SK-N-SH (cell line): Measurements from ENCODE around the gene OR52M1. TPM values are rescaled to one million over a fixed set of nuclear protein-coding genes. Genes with fewer than 3 reads are reported as not detected.
A peak's percentile ranks its signal among the peaks of the same experiment; 100 is the strongest.
"Not testable (repeated sequence)": the region's sequence is repeated elsewhere in the genome, so short reads cannot be mapped to it uniquely, and the experiment has no call there.

ENCODE experiments used
- CTCF ChIA-PET: fragments of 300-600, 350-600 bp; formaldehyde crosslinking; extraction: SDS; loops from one replicate; lab custom pipeline; 2021; lab: Yijun Ruan, JAX
- POLR2A ChIA-PET: fragments of 350-600 bp; sonication (Branson Sonifier 250); formaldehyde crosslinking; extraction: SDS; loops from one replicate; lab custom pipeline; 2020; ENCODE audit warnings: antibody characterized with exemption, inconsistent platforms; lab: Yijun Ruan, JAX
- DNase-seq: peaks from one replicate; pipeline ENCODE4 v3.0.0; 2012
- H2AFZ ChIP-seq: fragments of 200-600 bp; sonication (generic); 2 replicates; pipeline ENCODE4 v1.8.1; 2016; ENCODE audit warnings: antibody characterized with exemption, mild to moderate bottlenecking, low read depth
- H3F3A ChIP-seq: fragments of 200-600 bp; sonication (generic); replicated peaks from 2 replicates; pipeline ENCODE3; 2016; ENCODE audit warnings: antibody characterized with exemption, mild to moderate bottlenecking; ENCODE audit not compliant: insufficient read depth
- H3K27ac ChIP-seq, 2 experiments: fragments of 200-500 bp in 1 of 2; fragments of 200-600 bp in 1 of 2; sonication (Bioruptor generic) in 1 of 2; sonication (generic), shearing (Covaris generic) in 1 of 2; 2 replicates each; pipeline versions ENCODE4 v1.5.1 to v1.6.1; 2014 to 2016; ENCODE audit warnings: low read depth in 2 of 2, inconsistent platforms in 1 of 2, low read length in 1 of 2, mild to moderate bottlenecking in 1 of 2, mixed read lengths in 1 of 2
- H3K27me3 ChIP-seq: fragments of 200-600 bp; sonication (generic), shearing (Covaris generic); 2 replicates; pipeline ENCODE4 v1.6.1; 2016; ENCODE audit warnings: mixed run types; ENCODE audit not compliant: insufficient read depth
- H3K36me3 ChIP-seq, 2 experiments: fragments of 200-500 bp in 1 of 2; fragments of 200-600 bp in 1 of 2; sonication (Bioruptor generic) in 1 of 2; sonication (generic) in 1 of 2; replicated peaks in 1 of 2; 2 replicates each; pipeline versions ENCODE3 to v1.5.1; 2014 to 2016; ENCODE audit warnings: low read length in 1 of 2, mild to moderate bottlenecking in 1 of 2; ENCODE audit not compliant: insufficient read depth in 2 of 2, control insufficient read depth in 1 of 2
- H3K4me1 ChIP-seq, 2 experiments: fragments of 200-500 bp in 1 of 2; fragments of 200-600 bp in 1 of 2; sonication (Bioruptor generic) in 1 of 2; sonication (generic), shearing (Covaris generic) in 1 of 2; 2 replicates each; pipeline versions ENCODE4 v1.5.1 to v1.6.1; 2014 to 2016; ENCODE audit warnings: low read depth in 1 of 2, low read length in 1 of 2, mixed run types in 1 of 2; ENCODE audit not compliant: insufficient read depth in 2 of 2, control insufficient read depth in 1 of 2
- H3K4me2 ChIP-seq: fragments of 200-600 bp; sonication (generic), shearing (Covaris generic); 2 replicates; pipeline ENCODE4 v1.6.1; 2017; ENCODE audit warnings: mixed run types
- H3K4me3 ChIP-seq, 2 experiments: fragments of 200-500 bp in 1 of 2; fragments of 200-600 bp in 1 of 2; sonication (Bioruptor generic) in 1 of 2; sonication (generic), shearing (Covaris generic) in 1 of 2; 2 replicates each; pipeline versions ENCODE4 v1.5.1 to v1.8.1; 2014 to 2016; ENCODE audit warnings: low read depth in 2 of 2, inconsistent platforms in 1 of 2, low read length in 1 of 2, mild to moderate bottlenecking in 1 of 2, mixed read lengths in 1 of 2, moderate library complexity in 1 of 2
- H3K79me2 ChIP-seq: fragments of 200-600 bp; sonication (generic); 2 replicates; pipeline ENCODE4 v1.8.1; 2017; ENCODE audit warnings: mild to moderate bottlenecking; ENCODE audit not compliant: insufficient read depth
- H3K9ac ChIP-seq: fragments of 200-600 bp; sonication (generic); 2 replicates; pipeline ENCODE4 v1.6.1; 2017; ENCODE audit warnings: mixed run types
- H3K9me2 ChIP-seq: fragments of 200-600 bp; sonication (generic); 2 replicates; pipeline ENCODE4 v1.6.1; 2017; ENCODE audit warnings: mixed run types
- H3K9me3 ChIP-seq: fragments of 200-600 bp; sonication (generic); 2 replicates; pipeline ENCODE4 v1.6.1; 2017; ENCODE audit warnings: mixed run types, mild to moderate bottlenecking, moderate library complexity
- H4K20me1 ChIP-seq: fragments of 200-600 bp; sonication (generic); 2 replicates; pipeline ENCODE4 v1.6.1; 2017; ENCODE audit warnings: mild to moderate bottlenecking, mixed run types; ENCODE audit not compliant: insufficient read depth
- CHD2 ChIP-seq: fragments of 150-350 bp; IDR thresholded peaks from 2 replicates; pipeline ENCODE4 v1.6.1; 2018; ENCODE audit warnings: low read length; ENCODE audit not compliant: partially characterized antibody
- CTCF ChIP-seq: fragments of 200-600 bp; sonication (generic); IDR thresholded peaks from 2 replicates; pipeline ENCODE4 v1.6.1; 2017; ENCODE audit warnings: antibody characterized with exemption, mild to moderate bottlenecking, moderate library complexity
- ELF1 ChIP-seq: IDR thresholded peaks from 2 replicates; pipeline ENCODE4 v1.4.0; 2012
- EP300 ChIP-seq, 2 experiments: IDR thresholded peaks; 2 replicates each; pipeline versions ENCODE4 v1.4.0 to v1.6.1; 2012; ENCODE audit warnings: borderline replicate concordance in 1 of 2, low read depth in 1 of 2, low read length in 1 of 2
- EZH2phosphoT487 ChIP-seq: fragments of 200-600 bp; sonication (generic); IDR thresholded peaks from 2 replicates; pipeline ENCODE4 v1.6.1; 2017; ENCODE audit warnings: low read depth, mixed run types, mild to moderate bottlenecking, antibody characterized with exemption, moderate library complexity, borderline replicate concordance
- FOSL2 ChIP-seq: IDR thresholded peaks from 2 replicates; pipeline ENCODE4 v1.4.0; 2012; ENCODE audit warnings: low read depth, mild to moderate bottlenecking, moderate library complexity, borderline replicate concordance
- FOXM1 ChIP-seq: IDR thresholded peaks from 2 replicates; pipeline ENCODE4 v1.4.0; 2012; ENCODE audit warnings: low read depth, mild to moderate bottlenecking
- IRF3 ChIP-seq: fragments of 150-350 bp; IDR thresholded peaks from 2 replicates; pipeline ENCODE4 v1.6.1; 2016; ENCODE audit warnings: mild to moderate bottlenecking, low read depth, low read length
- JUND ChIP-seq: IDR thresholded peaks from 2 replicates; pipeline ENCODE4 v1.4.0; 2012
- MAX ChIP-seq: IDR thresholded peaks from 2 replicates; pipeline ENCODE4 v1.4.0; 2012; ENCODE audit warnings: low read depth
- MXI1 ChIP-seq: IDR thresholded peaks from 2 replicates; pipeline ENCODE4 v1.6.1; 2012; ENCODE audit warnings: mild to moderate bottlenecking, low read depth, low read length, improper control_type of control experiment
- PBX3 ChIP-seq: IDR thresholded peaks from 2 replicates; pipeline ENCODE4; 2012
- POLR2AphosphoS5 ChIP-seq: IDR thresholded peaks from 2 replicates; pipeline ENCODE4 v1.6.1; 2012; ENCODE audit warnings: low read depth, low read length
- SMC3 ChIP-seq: IDR thresholded peaks from 2 replicates; pipeline ENCODE4 v1.6.1; 2012; ENCODE audit warnings: low read depth, low read length, improper control_type of control experiment
- ZBTB33 ChIP-seq: IDR thresholded peaks from 2 replicates; pipeline ENCODE4 v1.4.0; 2012; ENCODE audit warnings: low read depth, borderline replicate concordance
- WGBS: methylation state at CpG from one replicate; pipeline ENCODE4 v1.1.6; 2017; ENCODE audit warnings: low lambda C conversion rate; 5-methylcytosine and 5-hydroxymethylcytosine counted together
- polyA plus RNA-seq, 3 experiments: library from polyadenylated mRNA; depleted of rRNA; stranded (reverse); fragments of >200 nt; gene quantifications; 2 replicates each; pipeline ENCODE4 v1.2.3, GENCODE V29; 2012

The OR52M1 gene
- polyA plus RNA-seq, 1 of the 3 experiments (the other 2 are of a cell fraction), result not detected

- Histone ChIP-seq H3K79me2 (no peaks in the 10 kb centered on the region), H3K36me3 (no peaks in the 10 kb centered on the region), H3K4me3 (no peak overlapping the region), H3K9me2 (no peaks in the 10 kb centered on the region), H3K27me3 (no peaks in the 10 kb centered on the region; the same call in 1 of the 2 replicates), H3K4me1 (no peaks in the 10 kb centered on the region), H3K27ac (no peak overlapping the region), H2AFZ (no peak overlapping the region), H4K20me1 (no peaks in the 10 kb centered on the region), H3K9ac (no peak overlapping the region), H3F3A (no peaks in the 10 kb centered on the region), H3K9me3 (no peaks in the 10 kb centered on the region), H3K4me2 (no peak overlapping the region)
- WGBS, result 0% methylated on average over 1 of the region's 1 CpG
- POLR2A ChIA-PET, result no interaction called here
- TF ChIP-seq ELF1, result no peak
- TF ChIP-seq CHD2, result no peak
- no peak for TF ChIP-seq CTCF
- no peak for TF ChIP-seq POLR2AphosphoS5
- DNase-seq, result no peak
- CTCF ChIA-PET, result interaction anchor here (2.3 to 2.8 kb wide), 2 partner anchors 16 to 336 kb away, joined by 7 to 10 read pairs; no protein-coding TSS in a partner anchor
Measured at GRCh38 chr11:4523666-4524065, 21.3 kb upstream of the OR52M1 start.

- no peaks in the 10 kb centered on the region for H3K27me3 ChIP-seq
- TF ChIP-seq SMC3, result no peak
- TF ChIP-seq IRF3, result no peak
- no peak for TF ChIP-seq CHD2
- no peak for TF ChIP-seq FOXM1
- TF ChIP-seq EP300 (IDR thresholded peaks at IDR 0.05; ENCODE audit: borderline replicate concordance in 1 of 2, low read depth in 1 of 2, low read length in 1 of 2), result no peak
- TF ChIP-seq MXI1, result no peak
- TF ChIP-seq MAX, result no peak
- no peak for TF ChIP-seq EZH2phosphoT487
- no peak for TF ChIP-seq PBX3
- TF ChIP-seq ZBTB33, result no peak
- TF ChIP-seq FOSL2, result no peak
- no peak for TF ChIP-seq JUND
- TF ChIP-seq, all 33 proteins: peak for 0
- Histone ChIP-seq H3K4me1 (no peaks in the 10 kb centered on the region), H3K79me2 (no peaks in the 10 kb centered on the region), H3K9me3 (no peaks in the 10 kb centered on the region), H3K4me2 (no peak overlapping the region), H4K20me1 (no peaks in the 10 kb centered on the region), H3K9me2 (no peaks in the 10 kb centered on the region), H3K27ac (no peak overlapping the region), H3K36me3 (no peaks in the 10 kb centered on the region), H3K4me3 (no peak overlapping the region), H3F3A (no peaks in the 10 kb centered on the region), H3K9ac (no peak overlapping the region), H2AFZ (no peak overlapping the region)
- ChIA-PET CTCF (interaction anchor here (1.2 kb wide), 1 partner anchor 12 kb away, joined by 3 read pairs; no protein-coding TSS in a partner anchor), POLR2A (no interaction called here)
- no peak for DNase-seq
- 0% methylated on average over 2 of the region's 2 CpGs for WGBS
Measured at GRCh38 chr11:4527926-4528325, 17.1 kb upstream of the OR52M1 start.

- 0% methylated on average over 4 of the region's 11 CpGs for WGBS
- H3F3A ChIP-seq, CTCF ChIA-PET, H3K36me3 ChIP-seq, H3K9me3 ChIP-seq, H2AFZ ChIP-seq, H3K4me1 ChIP-seq, H3K27me3 ChIP-seq, H4K20me1 ChIP-seq, H3K9ac ChIP-seq, H3K9me2 ChIP-seq, DNase-seq, H3K27ac ChIP-seq, POLR2A ChIA-PET, H3K79me2 ChIP-seq: not testable (repeated sequence)
- Histone ChIP-seq H3K4me3 (peak overlapping the region; percentile 13 to 43; a peak in 2 of 4 replicates), H3K4me2 (peak overlapping the region; percentile 60; the same call in 1 of the 2 replicates)
Measured at GRCh38 chr11:4531686-4532085, 13.3 kb upstream of the OR52M1 start.
